ENCODE measurements around the gene TP53RK. TPM values are rescaled to one million over a fixed set of nuclear protein-coding genes. Genes with fewer than 3 reads are reported as not detected.
A peak's percentile ranks its signal among the peaks of the same experiment; 100 is the strongest.
"Not testable (repeated sequence)": the region's sequence is repeated elsewhere in the genome, so short reads cannot be mapped to it uniquely, and the experiment has no call there.

TP53RK gene
- total RNA-seq, 1 donor from 2014 or later: 19.5 TPM

GRCh38 chr20:46677608-46678007, 11.6 kb downstream of the TP53RK start:
- H3K27ac Mint-ChIP-seq (ENCODE audit: unreplicated experiment): no peak overlapping the region
- no peak for DNase-seq (ENCODE audit: low read depth, low spot score)
- H3K4me3 Mint-ChIP-seq: no peak overlapping the region
- H3K9me3 Mint-ChIP-seq: peaks cover 2% of the 10 kb centered on the region
- peaks cover 31% of the 10 kb centered on the region for H3K4me1 Mint-ChIP-seq
- no peaks in the 10 kb centered on the region for H3K27me3 Mint-ChIP-seq (ENCODE audit: low read depth)
- no peak for TF ChIP-seq CTCF (conservative IDR thresholded peaks at IDR 0.05)
- peaks cover 3% of the 10 kb centered on the region for H3K36me3 Mint-ChIP-seq (ENCODE audit: low read depth)

GRCh38 chr20:46676649-46677316, 12.5 kb downstream of the TP53RK start:
- H3K27ac Mint-ChIP-seq (ENCODE audit: unreplicated experiment); DNase-seq (ENCODE audit: low read depth, low spot score); H3K27me3 Mint-ChIP-seq (ENCODE audit: low read depth); H3K4me3 Mint-ChIP-seq; H3K9me3 Mint-ChIP-seq; H3K36me3 Mint-ChIP-seq (ENCODE audit: low read depth): not testable (repeated sequence)
- H3K4me1 Mint-ChIP-seq: peaks cover 28% of the 10 kb centered on the region

GRCh38 chr20:46674253-46675083, 14.8 kb downstream of the TP53RK start:
- H3K36me3 Mint-ChIP-seq (ENCODE audit: low read depth): peaks cover 10% of the 10 kb centered on the region
- peak overlapping the region; percentile 75 for H3K4me3 Mint-ChIP-seq
- H3K4me1 Mint-ChIP-seq: peaks cover 23% of the 10 kb centered on the region
- TF ChIP-seq CTCF (conservative IDR thresholded peaks at IDR 0.05): no peak
- no peak for DNase-seq (ENCODE audit: low read depth, low spot score)
- H3K27me3 Mint-ChIP-seq (ENCODE audit: low read depth): no peaks in the 10 kb centered on the region
- H3K9me3 Mint-ChIP-seq: peaks cover 5% of the 10 kb centered on the region
- H3K27ac Mint-ChIP-seq (ENCODE audit: unreplicated experiment): peak overlapping the region; percentile 63

GRCh38 chr20:46673394-46674252, 15.6 kb downstream of the TP53RK start:
- DNase-seq (ENCODE audit: low read depth, low spot score): no peak
- Mint-ChIP-seq H3K4me3 (peak overlapping the region; percentile 75), H3K27me3 (ENCODE audit: low read depth) (no peaks in the 10 kb centered on the region), H3K4me1 (peaks cover 23% of the 10 kb centered on the region), H3K27ac (ENCODE audit: unreplicated experiment) (peak overlapping the region; percentile 63), H3K36me3 (ENCODE audit: low read depth) (peaks cover 15% of the 10 kb centered on the region), H3K9me3 (peaks cover 5% of the 10 kb centered on the region)
- no peak for TF ChIP-seq CTCF (conservative IDR thresholded peaks at IDR 0.05)

- TF ChIP-seq CTCF (conservative IDR thresholded peaks at IDR 0.05): no peak
- Mint-ChIP-seq H3K36me3 (ENCODE audit: low read depth) (peaks cover 20% of the 10 kb centered on the region), H3K27ac (ENCODE audit: unreplicated experiment) (no peak overlapping the region), H3K27me3 (ENCODE audit: low read depth) (no peaks in the 10 kb centered on the region), H3K9me3 (peaks cover 5% of the 10 kb centered on the region), H3K4me3 (no peak overlapping the region), H3K4me1 (peaks cover 23% of the 10 kb centered on the region)
- no peak for DNase-seq (ENCODE audit: low read depth, low spot score)
These were observed 16.6 kb downstream of the TP53RK start for GRCh38 chr20:46672543-46673148.
